ENCODE data around the gene DST. TPM values are rescaled to one million over a fixed set of nuclear protein-coding genes. Genes with fewer than 3 reads are reported as not detected.

Gene DST
- total RNA-seq, 1 donor, result 19.2 TPM

DNA sequence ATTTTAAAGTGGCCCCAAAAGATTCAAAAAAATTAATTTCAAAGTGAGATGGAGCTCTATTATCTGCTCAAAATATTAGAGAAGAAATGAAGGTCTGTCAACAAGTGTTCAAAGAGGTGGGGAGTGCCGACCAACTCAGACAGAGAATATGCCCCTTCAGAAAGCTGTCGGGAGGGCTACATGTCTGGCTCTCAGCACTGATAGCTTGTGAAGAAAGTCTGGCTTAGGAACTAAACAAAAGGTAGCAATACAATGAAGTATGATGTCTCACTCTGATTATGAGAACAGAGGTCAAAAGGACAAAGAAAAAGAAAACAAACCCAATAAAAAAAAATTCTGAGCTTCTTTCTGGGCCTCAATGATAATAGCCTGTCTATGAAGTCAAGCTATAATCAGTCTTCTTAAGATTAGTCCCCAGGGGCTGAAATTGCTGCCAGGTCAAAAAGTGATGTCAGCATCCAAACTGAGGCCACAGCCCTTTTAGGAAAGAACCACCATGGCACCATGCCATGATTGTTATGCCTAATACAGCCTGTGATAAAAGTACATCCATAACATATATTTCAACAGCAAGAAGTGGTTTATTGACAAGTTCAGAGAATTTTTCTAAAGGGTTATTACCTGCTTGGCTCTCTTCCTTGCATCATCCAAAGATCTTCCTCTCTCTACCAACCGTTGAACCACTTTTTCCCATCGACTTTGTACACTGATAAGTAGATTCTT lies 150.9 kb downstream of the DST start:
- Histone ChIP-seq H3K27me3 (ENCODE audit: insufficient read depth, low read length) (no peaks in the 10 kb centered on the region), H3K4me3 (ENCODE audit: low read length) (no peak overlapping the region), H3K9me3 (ENCODE audit: low read depth, low read length) (no peaks in the 10 kb centered on the region), H3K4me1 (ENCODE audit: insufficient read depth, low read length) (no peaks in the 10 kb centered on the region)

DNA sequence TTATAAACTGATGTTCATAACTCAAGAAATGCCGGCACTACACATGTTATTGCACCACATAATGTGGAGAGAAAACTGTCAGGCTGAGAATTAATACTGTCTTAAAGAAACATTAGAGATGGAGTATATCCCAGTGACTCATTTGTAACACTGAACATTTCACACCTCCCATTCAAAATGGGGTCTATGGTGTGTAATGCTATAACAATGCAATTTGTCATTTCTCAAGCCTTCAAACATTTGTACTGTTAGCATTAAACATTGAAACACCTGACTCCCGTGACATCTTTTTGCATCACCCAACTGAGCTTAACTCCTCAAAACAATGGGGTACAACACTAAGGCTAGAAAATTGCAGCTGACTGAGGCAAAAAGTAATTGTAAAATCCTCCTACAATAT lies 151.7 kb downstream of the DST start:
- Histone ChIP-seq H3K27me3 (ENCODE audit: insufficient read depth, low read length) (no peaks in the 10 kb centered on the region), H3K9me3 (ENCODE audit: low read depth, low read length) (no peaks in the 10 kb centered on the region), H3K4me3 (ENCODE audit: low read length) (no peak overlapping the region), H3K4me1 (ENCODE audit: insufficient read depth, low read length) (no peaks in the 10 kb centered on the region)

DNA sequence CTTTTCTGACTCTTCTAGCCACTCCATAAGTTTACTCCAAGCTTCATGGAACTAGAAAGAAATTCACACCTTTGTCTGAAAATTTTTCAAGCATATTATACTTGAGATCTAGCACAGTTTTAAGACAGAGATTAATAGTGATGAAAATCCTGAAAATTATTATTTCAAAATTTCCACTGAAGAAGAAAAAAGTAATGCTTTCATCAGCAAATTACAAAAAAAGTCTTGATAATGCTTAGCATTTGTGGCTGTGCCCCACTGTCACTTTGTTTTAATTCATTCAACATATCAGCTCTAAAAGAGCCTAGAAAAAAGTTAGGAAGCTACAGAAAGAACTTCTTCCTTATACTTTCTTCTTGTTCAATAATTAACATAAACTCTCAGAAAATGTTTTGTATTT lies 153.1 kb downstream of the DST start:
- Histone ChIP-seq H3K4me1 (ENCODE audit: insufficient read depth, low read length) (no peaks in the 10 kb centered on the region), H3K27me3 (ENCODE audit: insufficient read depth, low read length) (no peaks in the 10 kb centered on the region), H3K4me3 (ENCODE audit: low read length) (no peak overlapping the region), H3K9me3 (ENCODE audit: low read depth, low read length) (no peaks in the 10 kb centered on the region)

DNA sequence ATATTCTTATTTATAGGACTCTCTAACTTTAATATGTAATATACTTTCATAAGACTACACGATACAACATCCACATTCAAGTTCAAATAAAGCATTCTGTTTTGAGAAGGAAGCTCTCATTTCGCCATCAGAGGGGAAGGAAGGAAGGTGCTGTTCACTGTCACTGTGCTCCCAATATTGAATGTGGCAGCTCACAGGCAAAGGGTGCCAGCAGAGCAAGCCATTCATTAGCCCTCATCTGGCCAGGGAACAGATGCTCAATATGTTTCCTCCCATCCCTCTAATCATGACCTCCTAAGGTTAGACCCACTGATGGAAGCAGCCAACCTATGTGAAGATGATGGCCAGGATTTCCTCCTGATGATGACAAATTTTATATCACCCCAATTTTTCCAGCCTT lies 154.4 kb downstream of the DST start:
- Histone ChIP-seq H3K27me3 (ENCODE audit: insufficient read depth, low read length) (no peaks in the 10 kb centered on the region), H3K4me3 (ENCODE audit: low read length) (no peak overlapping the region), H3K9me3 (ENCODE audit: low read depth, low read length) (no peaks in the 10 kb centered on the region), H3K4me1 (ENCODE audit: insufficient read depth, low read length) (no peaks in the 10 kb centered on the region)

DNA sequence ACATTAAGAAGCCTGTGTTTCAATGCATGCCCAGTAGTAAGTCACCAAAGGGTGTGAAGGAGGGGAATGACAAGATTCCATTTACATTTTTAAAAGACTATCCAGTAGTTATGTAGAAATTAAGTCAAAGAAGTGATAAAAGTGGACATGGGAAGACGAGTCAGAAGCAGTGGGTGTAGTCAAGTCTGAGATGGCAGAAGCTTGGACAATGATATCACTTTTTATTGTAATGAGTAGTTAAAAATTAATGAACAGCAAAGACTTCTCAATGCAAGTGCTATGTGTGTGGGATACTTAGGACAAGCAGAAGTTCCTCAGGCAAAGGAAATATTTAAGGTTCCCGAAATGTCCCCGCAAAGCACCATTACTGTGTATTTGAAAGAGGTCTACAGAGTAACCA lies 156.0 kb downstream of the DST start:
- Histone ChIP-seq H3K4me3 (ENCODE audit: low read length) (no peak overlapping the region), H3K4me1 (ENCODE audit: insufficient read depth, low read length) (no peaks in the 10 kb centered on the region), H3K27me3 (ENCODE audit: insufficient read depth, low read length) (no peaks in the 10 kb centered on the region)

DNA sequence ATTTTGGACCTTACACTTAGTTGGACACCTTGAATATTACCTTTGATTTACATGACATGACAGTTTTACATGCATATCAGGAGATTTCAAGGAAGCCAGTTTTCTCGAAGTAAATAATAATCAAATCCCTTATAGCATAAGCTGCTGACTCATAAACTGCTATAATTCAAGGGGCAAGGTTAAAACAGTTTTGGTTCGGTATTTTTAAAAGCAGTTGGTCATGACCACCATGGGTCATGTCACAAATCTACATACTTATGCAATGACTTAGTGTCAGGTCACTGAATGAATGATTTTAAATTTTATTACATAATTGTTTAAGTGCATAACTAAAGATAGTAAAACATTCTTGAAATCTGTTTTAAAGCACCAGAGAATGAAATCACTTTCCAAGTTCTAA lies 158.0 kb downstream of the DST start:
- no peaks in the 10 kb centered on the region for H3K27me3 ChIP-seq (ENCODE audit: insufficient read depth, low read length)
- no peaks in the 10 kb centered on the region for H3K9me3 ChIP-seq (ENCODE audit: low read depth, low read length)
- no peaks in the 10 kb centered on the region for H3K4me1 ChIP-seq (ENCODE audit: insufficient read depth, low read length)
- no peak overlapping the region for H3K4me3 ChIP-seq (ENCODE audit: low read length)

More for the DNA sequence above, 156.0 kb downstream of the DST start:
- H3K9me3 ChIP-seq (ENCODE audit: low read depth, low read length), result no peaks in the 10 kb centered on the region

DNA sequence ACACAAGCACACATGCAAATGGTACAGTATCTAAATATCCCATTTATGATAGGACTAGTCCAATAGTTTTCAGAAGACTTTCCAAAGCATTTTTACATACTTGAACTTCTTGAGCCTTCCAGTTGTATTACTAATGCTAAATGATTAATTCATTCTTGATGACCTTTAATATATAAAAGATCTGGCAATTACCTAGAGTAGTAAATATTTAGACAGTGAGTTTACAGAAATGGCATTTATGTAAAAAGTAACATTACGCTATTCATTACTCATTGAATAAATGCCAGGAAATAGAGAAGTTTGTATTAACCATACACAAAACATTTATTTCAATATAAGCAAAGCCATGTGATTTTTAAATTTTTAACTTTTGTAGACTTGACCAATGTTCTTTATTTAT lies 158.8 kb downstream of the DST start:
- Histone ChIP-seq H3K27me3 (ENCODE audit: insufficient read depth, low read length) (no peaks in the 10 kb centered on the region), H3K4me1 (ENCODE audit: insufficient read depth, low read length) (no peaks in the 10 kb centered on the region), H3K9me3 (ENCODE audit: low read depth, low read length) (no peaks in the 10 kb centered on the region), H3K4me3 (ENCODE audit: low read length) (no peak overlapping the region)

DNA sequence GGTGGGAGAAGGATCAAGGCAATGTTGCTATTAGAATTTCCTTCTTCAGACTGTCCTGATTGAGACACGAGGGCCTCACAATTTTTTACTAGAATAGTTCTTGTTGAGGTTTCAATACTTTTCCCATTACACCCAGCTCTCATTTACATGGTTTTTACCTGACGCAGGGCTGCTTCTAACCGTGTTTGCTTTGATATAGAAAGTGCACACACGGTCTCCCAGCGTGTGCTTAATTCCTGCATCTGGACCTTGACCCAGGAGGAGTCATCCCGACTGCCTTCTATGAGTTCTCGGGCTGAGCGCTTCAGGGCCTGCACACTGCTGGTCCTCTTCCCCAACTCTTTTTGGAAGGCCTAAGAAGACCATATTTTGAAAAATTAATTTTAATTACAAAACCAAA lies 160.2 kb downstream of the DST start:
- Histone ChIP-seq H3K4me3 (ENCODE audit: low read length) (no peak overlapping the region), H3K4me1 (ENCODE audit: insufficient read depth, low read length) (no peaks in the 10 kb centered on the region), H3K9me3 (ENCODE audit: low read depth, low read length) (no peaks in the 10 kb centered on the region), H3K27me3 (ENCODE audit: insufficient read depth, low read length) (no peaks in the 10 kb centered on the region)

DNA sequence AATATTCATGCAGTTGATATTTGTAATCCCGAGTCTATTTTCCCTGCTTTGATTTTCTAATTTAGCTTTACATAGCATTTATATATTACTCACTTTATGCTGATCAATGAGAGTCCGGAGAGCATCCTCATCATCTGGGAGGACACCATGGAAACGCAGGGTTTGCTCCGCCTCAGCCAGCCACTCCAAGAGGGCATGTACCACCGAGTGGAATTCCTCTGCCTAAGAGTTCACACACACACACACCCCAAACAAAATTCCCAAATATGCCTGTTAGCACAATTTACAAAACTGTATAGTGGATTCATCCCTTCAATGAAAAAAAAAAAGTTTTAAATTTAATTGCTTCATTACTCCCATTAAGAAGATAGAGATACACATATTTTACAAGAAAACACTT lies 160.7 kb downstream of the DST start:
- no peak overlapping the region for H3K4me3 ChIP-seq (ENCODE audit: low read length)
- no peaks in the 10 kb centered on the region for H3K27me3 ChIP-seq (ENCODE audit: insufficient read depth, low read length)
- no peaks in the 10 kb centered on the region for H3K4me1 ChIP-seq (ENCODE audit: insufficient read depth, low read length)
- H3K9me3 ChIP-seq (ENCODE audit: low read depth, low read length), result no peaks in the 10 kb centered on the region

DNA sequence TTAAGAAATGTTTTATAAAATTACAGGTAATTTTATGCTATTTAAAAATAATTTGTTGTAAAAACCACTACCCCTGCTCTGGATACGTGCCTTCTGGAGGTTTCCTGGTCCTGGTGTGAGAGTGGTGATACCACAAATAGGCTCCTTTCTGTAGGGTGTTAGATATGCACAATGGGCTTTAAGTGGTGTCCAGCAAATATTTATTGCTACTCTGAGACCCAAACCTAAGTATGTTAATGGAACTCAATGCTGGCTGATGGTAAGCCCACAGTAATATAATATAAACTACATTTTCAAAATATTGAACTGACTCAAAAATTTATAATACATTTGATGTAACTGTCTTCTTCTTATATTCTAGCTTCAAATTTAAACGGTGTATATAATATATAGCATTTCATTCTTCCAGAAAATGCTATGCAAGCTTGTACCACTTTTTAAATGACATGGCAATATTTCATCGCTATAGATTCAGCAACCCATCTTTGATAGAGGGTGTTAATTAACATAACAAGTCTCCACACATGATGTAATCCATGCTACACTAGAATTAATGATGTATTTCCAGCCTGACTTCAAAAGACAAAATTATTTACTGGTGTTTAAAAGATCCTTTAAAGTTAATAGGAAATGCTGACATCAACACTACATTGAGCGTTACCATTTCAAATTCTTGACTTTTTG lies 161.9 kb downstream of the DST start:
- no peaks in the 10 kb centered on the region for H3K9me3 ChIP-seq (ENCODE audit: low read depth, low read length)
- H3K4me3 ChIP-seq (ENCODE audit: low read length), result no peak overlapping the region
- no peaks in the 10 kb centered on the region for H3K27me3 ChIP-seq (ENCODE audit: insufficient read depth, low read length)
- H3K4me1 ChIP-seq (ENCODE audit: insufficient read depth, low read length), result no peaks in the 10 kb centered on the region

DNA sequence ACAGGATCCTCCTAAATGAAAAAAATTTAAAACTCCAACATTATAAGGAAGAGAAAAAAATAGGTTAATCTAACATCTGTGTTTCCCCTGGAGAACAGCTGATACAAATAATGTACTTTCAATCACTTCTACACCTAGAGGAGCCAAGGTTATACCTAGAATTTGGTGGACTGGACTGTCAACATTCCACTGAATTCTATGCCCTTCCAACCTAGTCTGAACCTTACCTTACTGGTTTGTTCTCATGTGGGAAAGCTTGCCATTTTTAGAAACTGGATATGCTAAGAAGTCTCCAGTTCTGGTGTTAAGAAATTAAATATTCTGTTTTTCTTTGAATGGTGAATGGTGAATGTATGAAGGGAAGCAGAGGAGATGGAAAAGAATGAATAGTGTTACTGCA lies 162.4 kb downstream of the DST start:
- no peaks in the 10 kb centered on the region for H3K4me1 ChIP-seq (ENCODE audit: insufficient read depth, low read length)
- no peaks in the 10 kb centered on the region for H3K27me3 ChIP-seq (ENCODE audit: insufficient read depth, low read length)
- no peak overlapping the region for H3K4me3 ChIP-seq (ENCODE audit: low read length)
- H3K9me3 ChIP-seq (ENCODE audit: low read depth, low read length), result no peaks in the 10 kb centered on the region

DNA sequence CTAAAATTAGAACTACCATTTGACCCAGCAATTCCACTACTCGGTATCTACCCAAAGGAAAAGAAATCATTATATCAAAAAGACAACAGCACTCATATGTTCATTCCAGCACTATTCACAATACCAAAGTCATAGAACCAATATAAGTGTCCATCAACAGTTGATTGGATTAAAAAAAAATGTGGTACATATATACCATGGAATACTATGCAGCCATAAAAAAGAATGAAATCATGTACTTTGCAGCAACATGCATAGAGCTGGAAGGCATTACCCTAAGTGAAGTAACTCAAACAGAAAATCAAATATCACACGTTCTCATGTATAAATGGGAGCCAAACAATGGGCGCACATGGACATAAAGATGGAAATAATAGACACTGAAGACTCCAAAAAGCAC lies 163.3 kb downstream of the DST start:
- Histone ChIP-seq H3K27me3 (ENCODE audit: insufficient read depth, low read length) (no peaks in the 10 kb centered on the region), H3K4me3 (ENCODE audit: low read length) (no peak overlapping the region), H3K4me1 (ENCODE audit: insufficient read depth, low read length) (no peaks in the 10 kb centered on the region), H3K9me3 (ENCODE audit: low read depth, low read length) (no peaks in the 10 kb centered on the region)

DNA sequence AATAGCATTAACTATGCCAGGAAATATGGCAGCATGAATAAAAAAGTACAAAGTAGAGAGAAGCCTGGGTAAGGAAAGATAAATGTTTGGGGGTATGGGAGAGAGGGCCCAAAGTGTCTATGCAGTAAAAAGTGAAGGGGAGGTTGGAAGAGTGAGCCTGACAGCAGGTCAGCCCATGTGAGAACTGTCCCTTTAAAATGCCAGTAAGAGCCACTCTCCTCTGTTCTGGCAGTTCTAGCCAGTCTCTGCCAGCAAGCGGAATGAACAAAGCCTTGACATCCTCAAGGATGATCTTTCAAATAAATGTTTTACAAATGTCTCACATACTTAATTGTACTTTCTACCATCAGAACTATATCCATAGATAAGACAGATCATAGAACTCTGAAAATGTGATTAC lies 164.5 kb downstream of the DST start:
- Histone ChIP-seq H3K4me1 (ENCODE audit: insufficient read depth, low read length) (no peaks in the 10 kb centered on the region), H3K4me3 (ENCODE audit: low read length) (no peak overlapping the region), H3K27me3 (ENCODE audit: insufficient read depth, low read length) (no peaks in the 10 kb centered on the region), H3K9me3 (ENCODE audit: low read depth, low read length) (no peaks in the 10 kb centered on the region)

DNA sequence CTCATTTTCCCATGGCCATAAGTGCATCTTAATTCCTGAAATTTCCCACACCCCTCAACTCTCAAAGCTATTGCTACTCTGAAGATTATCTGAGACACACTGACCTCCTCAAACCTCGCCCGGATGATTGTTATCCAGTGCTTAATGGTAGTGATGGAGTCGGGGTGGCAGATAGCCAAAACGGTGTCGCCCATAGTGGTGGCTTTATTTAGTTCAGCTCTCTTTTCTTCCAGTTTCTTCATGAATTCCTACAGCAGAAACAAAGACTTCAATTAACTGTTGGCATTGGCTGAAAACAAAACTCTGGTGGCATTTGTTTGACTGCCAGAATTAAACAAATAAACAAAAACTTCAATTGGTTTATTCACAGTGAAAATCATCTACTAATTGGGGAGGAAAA lies 165.4 kb downstream of the DST start:
- no peaks in the 10 kb centered on the region for H3K27me3 ChIP-seq (ENCODE audit: insufficient read depth, low read length)
- H3K4me3 ChIP-seq (ENCODE audit: low read length), result no peak overlapping the region
- no peaks in the 10 kb centered on the region for H3K4me1 ChIP-seq (ENCODE audit: insufficient read depth, low read length)
- no peaks in the 10 kb centered on the region for H3K9me3 ChIP-seq (ENCODE audit: low read depth, low read length)

DNA sequence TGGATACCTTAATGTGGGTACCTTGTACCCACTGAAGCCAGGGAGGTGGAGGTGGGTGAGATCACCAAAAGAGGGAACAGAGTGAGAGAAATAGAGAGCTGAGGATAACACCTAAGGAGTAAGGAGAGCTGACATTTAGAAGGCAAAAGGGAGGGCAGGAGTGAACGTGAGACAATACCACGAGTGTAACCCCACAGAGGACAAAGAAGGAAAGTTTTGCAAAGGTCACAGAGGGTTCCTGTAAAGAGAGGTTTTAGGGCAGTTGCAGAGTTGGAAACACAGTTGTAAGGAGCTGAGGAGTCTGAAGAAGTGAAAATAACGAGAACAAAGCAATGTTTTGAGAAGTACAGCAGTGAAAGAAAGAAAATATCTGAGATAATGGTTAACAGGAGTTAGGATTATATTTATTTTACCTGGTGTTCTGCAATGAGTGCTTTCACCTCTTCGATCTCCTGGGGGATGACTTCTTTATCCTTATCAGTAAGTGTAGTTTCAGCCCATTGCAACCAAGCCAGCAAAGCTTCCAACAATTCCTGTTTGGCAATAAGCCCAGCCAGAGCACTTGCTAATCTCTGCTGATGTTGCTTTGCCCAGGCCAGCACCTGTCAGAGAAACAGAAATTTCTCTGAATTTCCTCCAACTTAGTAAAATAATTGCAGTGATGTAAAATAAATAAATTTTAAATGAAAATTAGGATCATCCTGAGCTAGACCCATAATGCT lies 166.8 kb downstream of the DST start:
- Histone ChIP-seq H3K4me3 (ENCODE audit: low read length) (no peak overlapping the region), H3K9me3 (ENCODE audit: low read depth, low read length) (no peaks in the 10 kb centered on the region), H3K27me3 (ENCODE audit: insufficient read depth, low read length) (no peaks in the 10 kb centered on the region), H3K4me1 (ENCODE audit: insufficient read depth, low read length) (no peaks in the 10 kb centered on the region)

Data from mononuclear cell (primary cell).